Tracheal epithelial cell (primary cell): Measurements from ENCODE around the gene GGTLC1. TPM values are rescaled to one million over a fixed set of nuclear protein-coding genes. Genes with fewer than 3 reads are reported as not detected.

Experiments used
- total RNA-seq: library from RNA; depleted of rRNA; stranded (reverse); fragments of >200 nt; gene quantifications from 2 replicates; pipeline ENCODE4 v1.2.1, GENCODE V29; 2014

The GGTLC1 gene
- total RNA-seq, result not detected in 2 replicates

GRCh38 chr20:23988561-23988960 lies at the start of gene GGTLC1:
Gene GGTLC1, minus strand, starts transcription at chr20:23988779. Its CDS starts 2,168 bp downstream, at chr20:23986611.

Other genes starting within 250 kb of the GGTLC1 start
- not detected in 2 replicates for gene CST1, start 237.8 kb downstream of the GGTLC1 start, total RNA-seq
- gene CST2, start 162.1 kb downstream of the GGTLC1 start, total RNA-seq, result not detected in 2 replicates
- gene CST5, start 109.0 kb downstream of the GGTLC1 start, total RNA-seq, result not detected in 2 replicates